Neural cell (in vitro differentiated cells): Measurements from ENCODE around the gene GLI3. TPM values are rescaled to one million over a fixed set of nuclear protein-coding genes. Genes with fewer than 3 reads are reported as not detected.

Experiments used
- H2AFZ ChIP-seq: fragments of 200-600, 300-800 bp; sonication (generic), shearing (Covaris generic); 2 replicates; pipeline ENCODE4 v1.6.0; 2014; ENCODE audit warnings: low read depth, mild to moderate bottlenecking, antibody characterized with exemption, low read length, moderate library complexity
- H3F3A ChIP-seq: fragments of 200-600 bp; shearing (Covaris generic); 2 replicates; pipeline ENCODE4 v1.6.1; 2016; ENCODE audit warnings: mild to moderate bottlenecking, moderate library complexity, mixed read lengths, antibody characterized with exemption, low read length; ENCODE audit not compliant: insufficient read depth, poor library complexity, severe bottlenecking
- H3K27ac ChIP-seq: fragments of 200-600, 300-800 bp; sonication (generic), shearing (Covaris generic); 2 replicates; pipeline ENCODE4 v1.5.1; 2014; ENCODE audit warnings: mild to moderate bottlenecking, low read length, moderate library complexity
- H3K27me3 ChIP-seq: fragments of 300-800, 200-600 bp; sonication (generic), shearing (Covaris generic); 2 replicates; pipeline ENCODE4 v1.6.0; 2014; ENCODE audit warnings: mild to moderate bottlenecking, low read depth, low read length, moderate library complexity; ENCODE audit not compliant: insufficient read depth
- H3K36me3 ChIP-seq: fragments of 300-800, 200-600 bp; sonication (generic), shearing (Covaris generic); 2 replicates; pipeline ENCODE4 v1.5.1; 2014; ENCODE audit warnings: mild to moderate bottlenecking, antibody characterized with exemption, low read length, moderate library complexity; ENCODE audit not compliant: insufficient read depth
- H3K4me2 ChIP-seq: fragments of 300-800, 200-600 bp; sonication (generic), shearing (Covaris generic); 2 replicates; pipeline ENCODE4 v1.6.0; 2014; ENCODE audit warnings: mild to moderate bottlenecking, low read length
- H3K4me3 ChIP-seq: fragments of 300-800, 200-600 bp; sonication (generic), shearing (Covaris generic); 2 replicates; pipeline ENCODE4 v1.5.1; 2014; ENCODE audit warnings: mild to moderate bottlenecking, low read length, moderate library complexity
- H3K79me2 ChIP-seq: fragments of 200-600 bp; shearing (Covaris generic); replicated peaks from 2 replicates; pipeline ENCODE4 v1.6.0; 2014; ENCODE audit warnings: mild to moderate bottlenecking, low read length, moderate library complexity; ENCODE audit not compliant: insufficient read depth
- H3K9ac ChIP-seq: fragments of 300-800, 200-600 bp; sonication (generic), shearing (Covaris generic); 2 replicates; pipeline ENCODE4 v1.6.1; 2016; ENCODE audit warnings: mild to moderate bottlenecking, low read length, mixed read lengths
- H3K9me2 ChIP-seq: fragments of 200-600 bp; shearing (Covaris generic); 2 replicates; pipeline ENCODE4 v1.6.1; 2016; ENCODE audit warnings: mild to moderate bottlenecking, low read length, mixed read lengths; ENCODE audit not compliant: insufficient read depth
- H3K9me3 ChIP-seq: fragments of 200-600, 300-800 bp; sonication (generic), shearing (Covaris generic); 2 replicates; pipeline ENCODE4 v1.6.1; 2016; ENCODE audit warnings: mild to moderate bottlenecking, mixed run types, low read length, moderate library complexity, mixed read lengths
- H4K20me1 ChIP-seq: fragments of 200-600 bp; shearing (Covaris generic); 2 replicates; pipeline ENCODE4 v1.6.1; 2016; ENCODE audit warnings: mild to moderate bottlenecking, mixed run types; ENCODE audit not compliant: insufficient read depth
- EP300 ChIP-seq: fragments of 450-650 bp; conservative IDR thresholded peaks from 2 replicates; pipeline ENCODE4 v1.6.1; 2014; ENCODE audit warnings: antibody characterized with exemption, mild to moderate bottlenecking, moderate library complexity; ENCODE audit not compliant: poor library complexity, severe bottlenecking
- EZH2 ChIP-seq: fragments of 200-600, 300-800 bp; shearing (Covaris generic), sonication (generic); IDR thresholded peaks from 2 replicates; pipeline ENCODE4 v1.6.1; 2014; ENCODE audit warnings: antibody characterized with exemption, low read length, borderline replicate concordance, mild to moderate bottlenecking; ENCODE audit not compliant: insufficient read depth, poor library complexity, severe bottlenecking
- MXI1 ChIP-seq: fragments of 450-650 bp; conservative IDR thresholded peaks from 2 replicates; pipeline ENCODE4 v1.6.1; 2014; ENCODE audit warnings: antibody characterized with exemption, mild to moderate bottlenecking; ENCODE audit not compliant: poor library complexity, severe bottlenecking
- POLR2AphosphoS5 ChIP-seq: IDR thresholded peaks from 2 replicates; pipeline ENCODE4 v1.6.1; 2012
- RAD21 ChIP-seq: fragments of 450-650 bp; conservative IDR thresholded peaks from 2 replicates; pipeline ENCODE4 v1.6.1; 2014; ENCODE audit warnings: antibody characterized with exemption, mild to moderate bottlenecking, moderate library complexity
- REST ChIP-seq: IDR thresholded peaks from 2 replicates; pipeline ENCODE4 v1.6.1; 2012; ENCODE audit warnings: borderline replicate concordance
- SMC3 ChIP-seq: fragments of 450-650 bp; conservative IDR thresholded peaks from 2 replicates; pipeline ENCODE4 v1.6.1; 2014; ENCODE audit warnings: antibody characterized with exemption, mild to moderate bottlenecking, moderate library complexity; ENCODE audit not compliant: poor library complexity
- TAF1 ChIP-seq: IDR thresholded peaks from 2 replicates; pipeline ENCODE4 v1.6.1; 2012; ENCODE audit warnings: low read depth
- polyA plus RNA-seq: library from polyadenylated mRNA; depleted of rRNA; stranded (reverse); fragments of >200 nt; gene quantifications from 2 replicates; pipeline ENCODE4 v1.2.3, GENCODE V29; 2014
- TF ChIP-seq, protein P1 (sequence below): fragments of 450-650 bp; IDR thresholded peaks from 2 replicates; pipeline ENCODE4 v1.5.1; 2014; ENCODE audit warnings: antibody characterized with exemption, mild to moderate bottlenecking, moderate library complexity; ENCODE audit not compliant: poor library complexity, severe bottlenecking

The GLI3 gene
- polyA plus RNA-seq, 1 donor from 2014 or later, result 0.19 TPM

DNA sequence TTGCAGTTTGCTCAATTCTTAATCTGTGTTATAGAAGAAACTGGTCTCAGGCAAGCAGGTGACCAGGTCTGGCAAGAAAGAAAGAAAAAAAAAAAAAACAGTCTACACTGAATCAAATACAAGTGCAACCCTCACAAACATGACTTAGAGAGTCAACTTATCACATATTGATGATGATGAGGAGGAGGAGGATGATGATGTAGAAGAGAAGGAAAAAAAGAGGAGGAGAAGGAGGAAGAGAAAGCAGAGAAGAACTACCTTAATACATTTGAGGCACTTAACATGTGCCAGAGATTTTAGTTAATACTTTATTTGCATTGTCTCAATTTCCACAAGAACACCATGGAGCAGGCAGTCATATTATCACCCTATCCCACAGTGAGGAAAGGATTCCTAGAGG is 91.5 kb downstream of the GLI3 start:
- H3K9ac ChIP-seq, result no peak overlapping the region
- H3K9me2 ChIP-seq, result no peaks in the 10 kb centered on the region
- H4K20me1 ChIP-seq, result no peaks in the 10 kb centered on the region
- H3K4me2 ChIP-seq, result no peak overlapping the region
- H3K79me2 ChIP-seq, result peaks cover 99% of the 10 kb centered on the region
- H2AFZ ChIP-seq, result no peak overlapping the region
- H3K27ac ChIP-seq, result no peak overlapping the region
- no peak overlapping the region for H3K4me3 ChIP-seq
- no peak for TF ChIP-seq EP300
- TF ChIP-seq, protein P1, sequence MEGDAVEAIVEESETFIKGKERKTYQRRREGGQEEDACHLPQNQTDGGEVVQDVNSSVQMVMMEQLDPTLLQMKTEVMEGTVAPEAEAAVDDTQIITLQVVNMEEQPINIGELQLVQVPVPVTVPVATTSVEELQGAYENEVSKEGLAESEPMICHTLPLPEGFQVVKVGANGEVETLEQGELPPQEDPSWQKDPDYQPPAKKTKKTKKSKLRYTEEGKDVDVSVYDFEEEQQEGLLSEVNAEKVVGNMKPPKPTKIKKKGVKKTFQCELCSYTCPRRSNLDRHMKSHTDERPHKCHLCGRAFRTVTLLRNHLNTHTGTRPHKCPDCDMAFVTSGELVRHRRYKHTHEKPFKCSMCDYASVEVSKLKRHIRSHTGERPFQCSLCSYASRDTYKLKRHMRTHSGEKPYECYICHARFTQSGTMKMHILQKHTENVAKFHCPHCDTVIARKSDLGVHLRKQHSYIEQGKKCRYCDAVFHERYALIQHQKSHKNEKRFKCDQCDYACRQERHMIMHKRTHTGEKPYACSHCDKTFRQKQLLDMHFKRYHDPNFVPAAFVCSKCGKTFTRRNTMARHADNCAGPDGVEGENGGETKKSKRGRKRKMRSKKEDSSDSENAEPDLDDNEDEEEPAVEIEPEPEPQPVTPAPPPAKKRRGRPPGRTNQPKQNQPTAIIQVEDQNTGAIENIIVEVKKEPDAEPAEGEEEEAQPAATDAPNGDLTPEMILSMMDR, result no peak
- TF ChIP-seq EZH2, result no peak
- no peak for TF ChIP-seq RAD21
- TF ChIP-seq SMC3, result no peak
- no peak for TF ChIP-seq REST
- no peak for TF ChIP-seq POLR2AphosphoS5
- no peak for TF ChIP-seq TAF1
- no peak for TF ChIP-seq MXI1
- H3F3A ChIP-seq, result no peaks in the 10 kb centered on the region
- no peaks in the 10 kb centered on the region for H3K36me3 ChIP-seq
- no peaks in the 10 kb centered on the region for H3K9me3 ChIP-seq
- no peaks in the 10 kb centered on the region for H3K27me3 ChIP-seq

- Histone ChIP-seq H3K4me2 (no peak overlapping the region), H4K20me1 (no peaks in the 10 kb centered on the region), H3K27me3 (no peaks in the 10 kb centered on the region), H2AFZ (no peak overlapping the region), H3K9ac (no peak overlapping the region), H3F3A (no peaks in the 10 kb centered on the region), H3K9me3 (no peaks in the 10 kb centered on the region), H3K36me3 (no peaks in the 10 kb centered on the region), H3K79me2 (peaks cover 99% of the 10 kb centered on the region), H3K4me3 (no peak overlapping the region), H3K9me2 (no peaks in the 10 kb centered on the region), H3K27ac (no peak overlapping the region)
- TF ChIP-seq REST (no peak), RAD21 (no peak), TAF1 (no peak), POLR2AphosphoS5 (no peak), SMC3 (no peak), EZH2 (no peak), MXI1 (no peak), EP300 (no peak)
- TF ChIP-seq, protein P1, result no peak
Observed at GRCh38 chr7:42144604-42145003, 92.4 kb downstream of the GLI3 start.
